ENCODE data around the gene RBMS3. TPM values are rescaled to one million over a fixed set of nuclear protein-coding genes. Genes with fewer than 3 reads are reported as not detected.

Gene RBMS3
- 0.55 to 0.90 TPM (median 0.83 TPM) in 5 replicates for total RNA-seq (2022; extraction: Qiagen RNA extraction)

GRCh38 chr3:29280404-29281093, at the start of gene RBMS3:
RBMS3 (plus strand) TSS chr3:29281071.

